Mesothelial cell of epicardium (in vitro differentiated cells): ENCODE results near the gene FMN2. TPM values are rescaled to one million over a fixed set of nuclear protein-coding genes. Genes with fewer than 3 reads are reported as not detected.

Experiments
- DNase-seq, 2 experiments: peaks; one replicate each; pipeline ENCODE4 v3.0.0; 2021; ENCODE audit warnings: low spot score in 2 of 2; ENCODE audit not compliant: unreplicated experiment in 2 of 2
- H3K27ac Mint-ChIP-seq: 2 replicates; pipeline ENCODE4 v1.8.0; 2021; ENCODE audit warnings: mixed read lengths
- H3K27me3 Mint-ChIP-seq: 2 replicates; pipeline ENCODE4 v1.8.0; 2021; ENCODE audit warnings: low read depth, mixed read lengths
- H3K36me3 Mint-ChIP-seq: 2 replicates; pipeline ENCODE4 v1.8.0; 2021; ENCODE audit warnings: mixed read lengths
- H3K4me1 Mint-ChIP-seq: 2 replicates; pipeline ENCODE4 v1.8.0; 2021; ENCODE audit warnings: mixed read lengths
- H3K4me3 Mint-ChIP-seq: 2 replicates; pipeline ENCODE4 v1.8.0; 2021; ENCODE audit warnings: mild to moderate bottlenecking, moderate library complexity, mixed read lengths
- H3K9me3 Mint-ChIP-seq: 2 replicates; pipeline ENCODE4 v1.8.0; 2021; ENCODE audit warnings: mixed read lengths
- total RNA-seq: library from RNA; stranded (reverse); gene quantifications from 3 replicates; pipeline ENCODE4 v1.2.1, GENCODE V29; 2021
- TF ChIP-seq, protein P1 (sequence below): fragments of 200-600 bp; sonication (generic); IDR thresholded peaks from one replicate; pipeline ENCODE4 v1.5.0; 2021; ENCODE audit warnings: antibody characterized with exemption; ENCODE audit not compliant: unreplicated experiment

FMN2 gene
- total RNA-seq, 1 donor from 2014 or later: 0.54 TPM

DNA sequence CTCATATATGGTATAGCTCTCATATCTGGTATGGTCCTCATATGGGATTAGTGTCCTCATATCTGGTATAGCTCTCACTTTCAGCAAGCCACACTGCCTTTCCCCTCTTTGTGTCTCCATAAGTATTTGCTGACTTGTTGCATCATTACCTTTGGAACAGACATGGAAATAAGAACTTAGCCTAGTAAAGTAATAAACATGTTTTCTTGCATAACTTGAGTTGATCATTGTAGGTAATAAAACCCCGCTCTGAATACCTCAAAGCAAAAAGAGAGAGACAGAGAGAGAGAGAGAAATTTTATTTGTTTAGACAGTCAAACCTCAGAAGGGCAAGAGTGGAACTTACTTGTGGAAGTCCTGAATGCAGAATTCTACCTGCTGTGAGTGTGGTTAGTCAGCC, 350.0 kb downstream of the FMN2 start:
- H3K4me3 Mint-ChIP-seq: no peak overlapping the region
- H3K4me1 Mint-ChIP-seq: peaks cover 2% of the 10 kb centered on the region
- TF ChIP-seq, protein P1, sequence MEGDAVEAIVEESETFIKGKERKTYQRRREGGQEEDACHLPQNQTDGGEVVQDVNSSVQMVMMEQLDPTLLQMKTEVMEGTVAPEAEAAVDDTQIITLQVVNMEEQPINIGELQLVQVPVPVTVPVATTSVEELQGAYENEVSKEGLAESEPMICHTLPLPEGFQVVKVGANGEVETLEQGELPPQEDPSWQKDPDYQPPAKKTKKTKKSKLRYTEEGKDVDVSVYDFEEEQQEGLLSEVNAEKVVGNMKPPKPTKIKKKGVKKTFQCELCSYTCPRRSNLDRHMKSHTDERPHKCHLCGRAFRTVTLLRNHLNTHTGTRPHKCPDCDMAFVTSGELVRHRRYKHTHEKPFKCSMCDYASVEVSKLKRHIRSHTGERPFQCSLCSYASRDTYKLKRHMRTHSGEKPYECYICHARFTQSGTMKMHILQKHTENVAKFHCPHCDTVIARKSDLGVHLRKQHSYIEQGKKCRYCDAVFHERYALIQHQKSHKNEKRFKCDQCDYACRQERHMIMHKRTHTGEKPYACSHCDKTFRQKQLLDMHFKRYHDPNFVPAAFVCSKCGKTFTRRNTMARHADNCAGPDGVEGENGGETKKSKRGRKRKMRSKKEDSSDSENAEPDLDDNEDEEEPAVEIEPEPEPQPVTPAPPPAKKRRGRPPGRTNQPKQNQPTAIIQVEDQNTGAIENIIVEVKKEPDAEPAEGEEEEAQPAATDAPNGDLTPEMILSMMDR: no peak
- no peaks in the 10 kb centered on the region for H3K9me3 Mint-ChIP-seq
- no peak overlapping the region for H3K27ac Mint-ChIP-seq
- H3K36me3 Mint-ChIP-seq: no peaks in the 10 kb centered on the region
- H3K27me3 Mint-ChIP-seq: no peaks in the 10 kb centered on the region
- no peak for DNase-seq

DNA sequence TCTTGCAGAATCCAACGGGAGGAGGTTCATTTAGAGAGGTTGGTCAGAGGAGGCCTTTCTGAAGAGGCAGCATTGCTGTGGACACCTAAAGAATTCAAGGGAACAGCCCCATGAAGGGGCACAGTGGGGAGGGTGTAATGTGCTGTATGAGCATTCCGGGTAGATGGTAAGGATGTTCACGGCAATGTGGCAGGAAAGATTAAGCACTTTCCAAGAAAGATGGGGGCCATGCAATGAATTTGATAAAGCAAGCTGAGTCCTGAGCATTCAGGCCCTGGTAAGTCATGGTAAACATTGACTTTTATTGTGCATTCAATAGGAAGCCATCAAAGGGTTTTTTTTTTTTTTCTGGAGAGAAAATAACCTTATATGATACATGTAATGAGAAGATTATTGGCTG, 353.7 kb downstream of the FMN2 start:
- TF ChIP-seq, protein P1: no peak
- peaks cover 2% of the 10 kb centered on the region for H3K4me1 Mint-ChIP-seq
- no peak for DNase-seq
- H3K36me3 Mint-ChIP-seq: no peaks in the 10 kb centered on the region
- H3K27ac Mint-ChIP-seq: no peak overlapping the region
- H3K27me3 Mint-ChIP-seq: no peaks in the 10 kb centered on the region
- no peaks in the 10 kb centered on the region for H3K9me3 Mint-ChIP-seq
- no peak overlapping the region for H3K4me3 Mint-ChIP-seq

DNA sequence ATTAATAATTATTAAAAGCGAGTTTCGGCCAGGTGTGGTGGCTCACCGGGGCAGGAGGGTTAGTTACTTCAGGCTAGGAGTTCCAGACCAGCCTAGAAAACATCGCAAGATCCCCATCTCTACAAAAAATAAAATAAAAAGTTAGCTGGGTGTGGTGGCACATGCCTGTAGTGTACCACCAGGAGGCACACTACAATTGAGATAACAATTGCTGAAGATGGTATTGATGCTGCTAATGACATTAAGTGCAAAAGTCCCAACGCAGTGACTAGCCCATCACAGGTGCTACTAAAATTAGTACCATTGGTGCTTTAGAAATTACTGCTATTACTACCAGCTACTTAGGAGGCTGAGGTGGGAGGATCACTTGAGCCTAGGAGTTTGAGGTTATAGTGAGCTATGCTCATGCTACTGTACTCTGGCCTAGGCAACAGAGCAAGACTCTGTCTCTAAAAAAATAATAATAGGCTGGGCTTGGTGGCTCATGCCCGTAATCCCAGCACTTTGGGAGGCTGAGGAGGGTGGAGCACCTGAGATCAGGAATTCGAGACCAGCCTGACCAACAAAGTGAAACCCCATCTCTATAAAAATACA, 363.6 kb downstream of the FMN2 start:
- TF ChIP-seq, protein P1: peak; percentile 31
- Mint-ChIP-seq H3K4me1 (peaks cover 4% of the 10 kb centered on the region), H3K27me3 (no peaks in the 10 kb centered on the region), H3K36me3 (no peaks in the 10 kb centered on the region), H3K27ac (no peak overlapping the region), H3K4me3 (no peak overlapping the region), H3K9me3 (no peaks in the 10 kb centered on the region)
- DNase-seq: no peak

DNA sequence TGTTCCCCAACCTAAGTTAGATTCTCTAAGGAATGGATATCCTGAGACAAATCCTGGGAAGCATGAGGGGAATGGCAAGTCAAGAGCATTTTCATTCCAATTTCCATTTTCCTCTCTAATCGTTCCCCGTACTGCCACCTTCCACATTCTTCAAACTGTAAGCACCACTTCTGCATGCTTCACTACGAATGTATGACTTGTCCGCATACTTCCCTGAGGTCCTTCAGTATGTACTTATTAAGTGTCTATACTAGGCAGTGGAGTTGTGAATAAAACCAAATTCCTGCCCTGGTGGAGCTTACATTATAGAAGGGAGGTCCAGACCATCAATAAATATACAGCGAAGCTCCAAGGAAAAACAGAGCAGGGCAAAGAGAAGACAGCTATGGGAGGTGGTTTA, 365.5 kb downstream of the FMN2 start:
- Mint-ChIP-seq H3K4me3 (no peak overlapping the region), H3K27ac (no peak overlapping the region), H3K4me1 (no peaks in the 10 kb centered on the region), H3K27me3 (no peaks in the 10 kb centered on the region), H3K36me3 (no peaks in the 10 kb centered on the region), H3K9me3 (no peaks in the 10 kb centered on the region)
- DNase-seq: no peak
- TF ChIP-seq, protein P1: no peak

DNA sequence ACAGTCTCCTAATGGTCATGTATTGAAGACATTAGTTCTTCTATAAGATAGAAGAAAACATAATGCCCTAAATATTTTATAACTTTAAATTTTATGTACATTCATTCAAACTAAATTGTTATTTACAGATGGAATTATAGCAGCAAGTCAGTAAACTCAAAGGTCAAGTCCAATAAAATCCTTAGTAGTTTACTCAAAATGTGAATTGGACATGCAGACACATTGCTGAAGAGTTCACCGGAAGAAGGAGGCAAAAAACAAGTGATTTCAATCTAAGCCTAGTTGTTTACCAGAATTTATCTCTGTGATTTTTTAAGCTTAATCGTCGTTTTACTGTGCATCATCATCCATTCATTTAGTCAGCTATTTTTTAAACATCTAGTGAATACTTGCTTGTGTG, 370.6 kb downstream of the FMN2 start:
- H3K9me3 Mint-ChIP-seq: no peaks in the 10 kb centered on the region
- TF ChIP-seq, protein P1: no peak
- peaks cover 22% of the 10 kb centered on the region for H3K4me1 Mint-ChIP-seq
- no peak for DNase-seq
- no peaks in the 10 kb centered on the region for H3K27me3 Mint-ChIP-seq
- H3K27ac Mint-ChIP-seq: no peak overlapping the region
- no peak overlapping the region for H3K4me3 Mint-ChIP-seq
- no peaks in the 10 kb centered on the region for H3K36me3 Mint-ChIP-seq
